ENCODE measurements around the gene ALKBH8. TPM values are rescaled to one million over a fixed set of nuclear protein-coding genes. Genes with fewer than 3 reads are reported as not detected.

ALKBH8 gene
- total and polyA plus RNA-seq, 4 donors = 2.5 to 10.9 (median 5.1) TPM

DNA sequence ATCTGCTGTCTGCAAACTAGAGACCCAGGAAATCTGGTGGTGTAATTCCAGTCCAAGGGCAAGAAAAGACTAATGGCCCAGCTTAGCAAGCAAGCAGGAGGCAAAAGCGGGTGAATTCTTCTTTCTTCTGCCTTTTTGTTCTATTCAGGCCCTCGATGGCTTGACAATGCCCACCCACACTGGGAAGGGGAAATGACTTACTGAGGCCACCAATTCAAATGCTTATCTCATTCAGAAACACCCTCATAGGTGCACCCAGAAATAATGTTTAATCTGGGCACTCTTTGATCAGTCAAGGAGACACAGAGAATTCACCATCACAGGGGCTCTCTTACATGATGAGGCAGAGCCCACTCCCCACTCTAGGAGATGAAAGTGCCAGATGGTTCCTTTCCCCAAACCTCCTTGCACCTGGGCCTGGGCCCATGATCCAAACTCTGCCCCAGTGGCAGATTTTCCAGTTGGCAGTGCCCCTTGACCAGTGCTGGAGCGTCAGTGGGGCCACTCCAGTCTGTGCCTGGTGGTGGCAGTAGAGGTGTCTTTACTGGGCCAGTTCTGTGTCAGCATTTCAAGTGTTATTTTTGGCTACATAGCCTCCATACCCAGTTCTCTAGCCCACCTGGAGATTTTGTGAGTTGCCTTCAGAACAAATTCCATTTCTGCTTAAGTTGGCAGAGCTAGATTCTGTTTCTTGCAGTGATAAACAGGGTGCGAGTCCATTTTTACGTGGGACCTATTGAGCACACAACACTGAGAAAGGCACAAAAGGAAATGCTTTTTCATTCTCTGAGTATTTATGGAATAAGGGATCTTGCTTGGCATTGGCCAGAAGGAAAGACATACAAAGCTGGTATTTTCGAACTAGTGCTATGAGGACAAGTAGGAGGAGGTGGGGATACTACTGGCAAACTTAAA is 32.9 kb upstream of the ALKBH8 start:
- no peak for DNase-seq
- Histone ChIP-seq H3K27me3 (ENCODE audit: control insufficient read depth in 3 of 3, insufficient read depth in 3 of 3, low read length in 2 of 3) (peaks cover 0 to 15% (median 12%) of the 10 kb centered on the region in 3 donors), H3K27ac (ENCODE audit: low read depth in 1 of 2, low read length in 1 of 2) (no peak overlapping the region), H3K4me3 (no peak overlapping the region), H3K9ac (ENCODE audit: insufficient read depth in 1 of 2, low read length in 2 of 2) (no peak overlapping the region), H3K36me3 (ENCODE audit: control insufficient read depth in 4 of 4, insufficient read depth in 4 of 4, low read length in 4 of 4) (no peaks in the 10 kb centered on the region), H3K9me3 (ENCODE audit: control insufficient read depth in 4 of 4, insufficient read depth in 3 of 4, low read length in 3 of 4) (no peaks in the 10 kb centered on the region), H3K4me1 (ENCODE audit: control insufficient read depth in 5 of 5, insufficient read depth in 5 of 5, low read length in 5 of 5) (no peaks in the 10 kb centered on the region)
- no peak for ATAC-seq (ENCODE audit: insufficient read depth, low FRiP score)
- TF ChIP-seq, protein P1, sequence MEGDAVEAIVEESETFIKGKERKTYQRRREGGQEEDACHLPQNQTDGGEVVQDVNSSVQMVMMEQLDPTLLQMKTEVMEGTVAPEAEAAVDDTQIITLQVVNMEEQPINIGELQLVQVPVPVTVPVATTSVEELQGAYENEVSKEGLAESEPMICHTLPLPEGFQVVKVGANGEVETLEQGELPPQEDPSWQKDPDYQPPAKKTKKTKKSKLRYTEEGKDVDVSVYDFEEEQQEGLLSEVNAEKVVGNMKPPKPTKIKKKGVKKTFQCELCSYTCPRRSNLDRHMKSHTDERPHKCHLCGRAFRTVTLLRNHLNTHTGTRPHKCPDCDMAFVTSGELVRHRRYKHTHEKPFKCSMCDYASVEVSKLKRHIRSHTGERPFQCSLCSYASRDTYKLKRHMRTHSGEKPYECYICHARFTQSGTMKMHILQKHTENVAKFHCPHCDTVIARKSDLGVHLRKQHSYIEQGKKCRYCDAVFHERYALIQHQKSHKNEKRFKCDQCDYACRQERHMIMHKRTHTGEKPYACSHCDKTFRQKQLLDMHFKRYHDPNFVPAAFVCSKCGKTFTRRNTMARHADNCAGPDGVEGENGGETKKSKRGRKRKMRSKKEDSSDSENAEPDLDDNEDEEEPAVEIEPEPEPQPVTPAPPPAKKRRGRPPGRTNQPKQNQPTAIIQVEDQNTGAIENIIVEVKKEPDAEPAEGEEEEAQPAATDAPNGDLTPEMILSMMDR (IDR thresholded peaks at IDR 0.05; ENCODE audit: control extremely low read depth, extremely low read depth) = no peak
- WGBS, 2 donors = 55 to 59% methylated on average over 6 of the region's 6 CpGs

DNA sequence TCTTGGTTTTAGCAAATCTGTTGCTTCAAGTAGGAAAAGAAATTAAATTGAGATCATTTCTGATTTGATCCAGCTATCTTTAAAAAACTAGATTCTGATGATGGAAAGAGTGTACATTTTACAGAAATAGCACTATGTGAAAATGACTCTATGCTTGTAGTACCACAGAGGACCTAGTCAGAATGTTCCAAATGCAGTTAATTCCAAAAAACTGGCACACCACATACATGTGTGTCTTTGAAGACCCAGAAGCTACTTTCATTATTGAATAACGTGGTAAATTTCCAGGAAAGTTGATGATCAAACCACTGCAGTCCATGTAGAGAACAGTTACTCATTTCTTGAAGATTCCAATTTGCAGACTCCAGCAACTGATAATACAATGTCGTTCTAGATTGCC is 29.2 kb upstream of the ALKBH8 start:
- Histone ChIP-seq H3K9ac (ENCODE audit: insufficient read depth in 1 of 2, low read length in 2 of 2) (no peak overlapping the region), H3K4me1 (ENCODE audit: control insufficient read depth in 5 of 5, insufficient read depth in 5 of 5, low read length in 5 of 5) (peaks cover 0 to 16% (median 7%) of the 10 kb centered on the region in 5 donors), H3K9me3 (ENCODE audit: control insufficient read depth in 4 of 4, insufficient read depth in 3 of 4, low read length in 3 of 4) (no peaks in the 10 kb centered on the region), H3K27me3 (ENCODE audit: control insufficient read depth in 3 of 3, insufficient read depth in 3 of 3, low read length in 2 of 3) (peaks cover 0 to 46% (median 40%) of the 10 kb centered on the region in 3 donors), H3K4me3 (no peak overlapping the region), H3K27ac (ENCODE audit: low read depth in 1 of 2, low read length in 1 of 2) (no peak overlapping the region), H3K36me3 (ENCODE audit: control insufficient read depth in 4 of 4, insufficient read depth in 4 of 4, low read length in 4 of 4) (no peaks in the 10 kb centered on the region)
- WGBS, 2 donors = 65 to 78% methylated on average over 2 of the region's 2 CpGs
- TF ChIP-seq, protein P1 (IDR thresholded peaks at IDR 0.05; ENCODE audit: control extremely low read depth, extremely low read depth) = no peak
- no peak for ATAC-seq (ENCODE audit: insufficient read depth, low FRiP score)
- no peak for DNase-seq

GRCh38 chr11:107593951-107594350 is 28.4 kb upstream of the ALKBH8 start:
- 39 to 51% methylated on average over 4 of the region's 4 CpGs for WGBS, 2 donors
- TF ChIP-seq, protein P1 (IDR thresholded peaks at IDR 0.05; ENCODE audit: control extremely low read depth, extremely low read depth) = no peak
- H3K9ac ChIP-seq (ENCODE audit: insufficient read depth in 1 of 2, low read length in 2 of 2) = no peak overlapping the region
- peaks cover 0 to 16% (median 7%) of the 10 kb centered on the region in 5 donors for H3K4me1 ChIP-seq (ENCODE audit: control insufficient read depth in 5 of 5, insufficient read depth in 5 of 5, low read length in 5 of 5)
- H3K36me3 ChIP-seq (ENCODE audit: control insufficient read depth in 4 of 4, insufficient read depth in 4 of 4, low read length in 4 of 4) = no peaks in the 10 kb centered on the region
- no peak overlapping the region for H3K4me3 ChIP-seq
- DNase-seq (peak; percentile 33 to 50 (median 35)), ATAC-seq (ENCODE audit: insufficient read depth, low FRiP score) (no peak)
- peaks cover 0 to 50% (median 44%) of the 10 kb centered on the region in 3 donors for H3K27me3 ChIP-seq (ENCODE audit: control insufficient read depth in 3 of 3, insufficient read depth in 3 of 3, low read length in 2 of 3)
- H3K27ac ChIP-seq (ENCODE audit: low read depth in 1 of 2, low read length in 1 of 2) = no peak overlapping the region
- H3K9me3 ChIP-seq (ENCODE audit: control insufficient read depth in 4 of 4, insufficient read depth in 3 of 4, low read length in 3 of 4) = peaks cover 0 to 2% (median 0%) of the 10 kb centered on the region in 4 donors
